Measurements from ENCODE around the gene RHBG.

RHBG gene

GRCh38 chr1:156382561-156382960, 13.6 kb downstream of the RHBG start:
- no peak for TF ChIP-seq CTCF (conservative IDR thresholded peaks at IDR 0.05; ENCODE audit: low read length)
- no peak for DNase-seq (ENCODE audit: low read depth)
- H3K4me3 ChIP-seq (ENCODE audit: low read length) = no peak overlapping the region

- peak; percentile 42 for DNase-seq (ENCODE audit: low read depth)
- peak; percentile 87 for TF ChIP-seq CTCF (conservative IDR thresholded peaks at IDR 0.05; ENCODE audit: low read length)
- H3K4me3 ChIP-seq (ENCODE audit: low read length) = no peak overlapping the region
Measured at GRCh38 chr1:156383023-156383422, 14.0 kb downstream of the RHBG start.

GRCh38 chr1:156384007-156384406, 15.0 kb downstream of the RHBG start:
- TF ChIP-seq CTCF (conservative IDR thresholded peaks at IDR 0.05; ENCODE audit: low read length) = no peak
- H3K4me3 ChIP-seq (ENCODE audit: low read length) = no peak overlapping the region
- no peak for DNase-seq (ENCODE audit: low read depth)

DNA sequence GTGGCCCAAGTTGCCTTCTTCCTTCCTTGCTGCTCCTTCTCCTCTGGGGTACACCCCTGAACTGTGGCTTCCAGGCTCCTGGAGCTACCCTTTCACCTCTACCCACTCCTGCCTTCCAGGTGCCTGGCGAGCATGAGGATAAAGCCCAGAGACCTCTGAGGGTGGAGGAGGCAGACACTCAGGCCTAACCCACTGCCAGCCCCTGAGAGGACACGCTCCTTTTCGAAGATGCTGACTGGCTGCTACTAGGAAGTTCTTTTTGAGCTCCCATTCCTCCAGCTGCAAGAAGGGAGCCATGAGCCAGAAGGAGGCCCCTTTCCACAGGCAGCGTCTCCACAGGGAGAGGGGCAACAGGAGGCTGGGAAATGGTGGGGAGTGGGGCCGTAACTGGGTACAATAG, 15.6 kb downstream of the RHBG start:
- DNase-seq (ENCODE audit: low read depth) = no peak
- H3K4me3 ChIP-seq (ENCODE audit: low read length) = no peak overlapping the region
- TF ChIP-seq CTCF (conservative IDR thresholded peaks at IDR 0.05; ENCODE audit: low read length) = no peak

GRCh38 chr1:156385534-156386031, 16.6 kb downstream of the RHBG start:
- TF ChIP-seq CTCF (conservative IDR thresholded peaks at IDR 0.05; ENCODE audit: low read length) = peak; percentile 86
- no peak overlapping the region for H3K4me3 ChIP-seq (ENCODE audit: low read length)
- peak; percentile 60 for DNase-seq (ENCODE audit: low read depth)

- no peak for TF ChIP-seq CTCF (conservative IDR thresholded peaks at IDR 0.05; ENCODE audit: low read length)
- no peak for DNase-seq (ENCODE audit: low read depth)
- H3K4me3 ChIP-seq (ENCODE audit: low read length) = no peak overlapping the region
Measured at GRCh38 chr1:156386134-156386901, 17.3 kb downstream of the RHBG start.
